Ascending aorta (tissue), 2 donors: ENCODE measurements around the gene STIM1. TPM values are rescaled to one million over a fixed set of nuclear protein-coding genes. Genes with fewer than 3 reads are reported as not detected.
A peak's percentile ranks its signal among the peaks of the same experiment; 100 is the strongest.

Experiments
- DNase-seq, 2 donors: peaks; one replicate each; pipeline ENCODE4 v3.0.0-alpha.2; 2019; ENCODE audit warnings: low spot score in 2 of 2
- H3K27ac ChIP-seq, 2 donors: fragments of 200-600 bp; sonication (generic); one replicate each; pipeline ENCODE4 v1.5.1; 2016 to 2017; ENCODE audit warnings: mild to moderate bottlenecking in 1 of 2
- H3K27me3 ChIP-seq: fragments of 200-600 bp; sonication (generic); one replicate; pipeline ENCODE4 v1.5.1; 2017
- H3K36me3 ChIP-seq, 2 donors: fragments of 200-600 bp; sonication (generic); one replicate each; pipeline ENCODE4 v1.5.1; 2016
- H3K4me1 ChIP-seq, 2 donors: fragments of 200-600 bp; sonication (generic); one replicate each; pipeline ENCODE4 v1.5.1; 2016 to 2017; ENCODE audit warnings: mild to moderate bottlenecking in 1 of 2
- H3K4me3 ChIP-seq, 2 donors: fragments of 200-600 bp; sonication (generic); one replicate each; pipeline ENCODE4 v1.5.1; 2016 to 2017; ENCODE audit warnings: mild to moderate bottlenecking in 1 of 2
- H3K9me3 ChIP-seq, 2 donors: fragments of 200-600 bp; sonication (generic); one replicate each; pipeline ENCODE4 v1.5.1; 2016
- intact Hi-C: fragments of 100-400 bp; cut with DNase I; formaldehyde crosslinking; loops from one replicate; pipeline ENCODE4 v1.15.1; 2023
- total RNA-seq: library from RNA; depleted of rRNA; stranded (reverse); fragments of >200 nt; gene quantifications from one replicate; pipeline ENCODE4 v1.1.0, GENCODE V29; 2016
- TF ChIP-seq, protein P1 (sequence below), 3 experiments: fragments of 200-600 bp in 2 of 3; fragments of 450-650 bp in 1 of 3; sonication (generic) in 2 of 3; IDR thresholded peaks; one replicate each; pipeline ENCODE4 v1.5.1; 2016 to 2019; ENCODE audit warnings: antibody characterized with exemption in 3 of 3, mild to moderate bottlenecking in 1 of 3, moderate library complexity in 1 of 3

Gene STIM1
- total RNA-seq, 1 donor from 2014 or later, result 48.1 TPM

DNA sequence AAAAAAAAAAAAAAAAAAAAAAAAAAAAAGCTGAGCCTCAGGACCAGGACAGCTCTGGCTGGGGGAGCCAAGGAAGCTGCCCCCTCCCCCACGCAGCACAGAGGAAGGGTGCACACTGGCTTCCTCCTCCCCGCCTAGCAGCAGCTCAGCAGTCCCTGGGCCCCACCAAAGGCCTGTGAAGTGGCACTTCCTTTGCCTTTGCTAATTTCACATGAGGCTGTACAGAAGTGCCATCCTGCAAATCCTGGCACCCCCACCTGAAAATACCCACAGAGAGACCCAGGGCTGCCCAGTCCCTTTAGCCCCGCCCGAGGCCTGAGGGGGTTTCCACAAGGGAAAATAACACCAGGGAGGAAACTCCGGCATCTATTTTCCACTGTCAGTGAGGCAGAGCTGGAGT lies 18.6 kb upstream of the STIM1 start:
- Histone ChIP-seq H3K27me3 (no peaks in the 10 kb centered on the region), H3K4me3 (peak overlapping the region in 1 of 2 donors; percentile 0), H3K36me3 (peaks cover 0 to 11% of the 10 kb centered on the region in 2 donors), H3K4me1 (peaks cover 2 to 22% of the 10 kb centered on the region in 2 donors), H3K9me3 (no peaks in the 10 kb centered on the region), H3K27ac (no peak overlapping the region)
- no peak for DNase-seq
- TF ChIP-seq, protein P1, sequence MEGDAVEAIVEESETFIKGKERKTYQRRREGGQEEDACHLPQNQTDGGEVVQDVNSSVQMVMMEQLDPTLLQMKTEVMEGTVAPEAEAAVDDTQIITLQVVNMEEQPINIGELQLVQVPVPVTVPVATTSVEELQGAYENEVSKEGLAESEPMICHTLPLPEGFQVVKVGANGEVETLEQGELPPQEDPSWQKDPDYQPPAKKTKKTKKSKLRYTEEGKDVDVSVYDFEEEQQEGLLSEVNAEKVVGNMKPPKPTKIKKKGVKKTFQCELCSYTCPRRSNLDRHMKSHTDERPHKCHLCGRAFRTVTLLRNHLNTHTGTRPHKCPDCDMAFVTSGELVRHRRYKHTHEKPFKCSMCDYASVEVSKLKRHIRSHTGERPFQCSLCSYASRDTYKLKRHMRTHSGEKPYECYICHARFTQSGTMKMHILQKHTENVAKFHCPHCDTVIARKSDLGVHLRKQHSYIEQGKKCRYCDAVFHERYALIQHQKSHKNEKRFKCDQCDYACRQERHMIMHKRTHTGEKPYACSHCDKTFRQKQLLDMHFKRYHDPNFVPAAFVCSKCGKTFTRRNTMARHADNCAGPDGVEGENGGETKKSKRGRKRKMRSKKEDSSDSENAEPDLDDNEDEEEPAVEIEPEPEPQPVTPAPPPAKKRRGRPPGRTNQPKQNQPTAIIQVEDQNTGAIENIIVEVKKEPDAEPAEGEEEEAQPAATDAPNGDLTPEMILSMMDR (IDR thresholded peaks at IDR 0.05), result no peak
- intact Hi-C loops, result no loop called here

DNA sequence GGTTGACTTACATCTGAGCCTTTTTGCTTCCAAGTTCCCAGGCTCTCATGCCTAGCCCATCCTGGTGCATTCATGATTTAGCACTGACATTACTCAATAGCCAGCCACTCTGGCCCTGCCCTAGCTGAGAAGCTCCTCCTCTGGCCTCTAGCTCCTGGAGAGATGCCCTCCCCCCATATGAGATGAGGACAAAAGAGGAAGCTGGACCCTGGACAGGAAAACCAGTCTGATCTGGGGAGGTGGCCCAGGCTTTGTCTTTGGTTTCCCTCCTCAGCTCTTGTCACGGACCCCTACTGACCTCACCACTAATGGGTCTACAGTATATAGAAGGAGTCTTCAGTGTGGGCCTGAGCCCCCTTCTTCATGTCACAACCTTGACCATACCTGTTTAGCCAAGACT lies 17.7 kb upstream of the STIM1 start:
- DNase-seq, result peak in 1 of 2 donors; percentile 77
- TF ChIP-seq, protein P1 (IDR thresholded peaks at IDR 0.05), result no peak
- peaks cover 2 to 19% of the 10 kb centered on the region in 2 donors for H3K4me1 ChIP-seq
- peaks cover 0 to 11% of the 10 kb centered on the region in 2 donors for H3K36me3 ChIP-seq
- H3K27me3 ChIP-seq, result no peaks in the 10 kb centered on the region
- H3K27ac ChIP-seq, result peak overlapping the region; percentile 5 to 24
- H3K4me3 ChIP-seq, result peak overlapping the region in 1 of 2 donors; percentile 98
- no peaks in the 10 kb centered on the region for H3K9me3 ChIP-seq
- intact Hi-C loops, result no loop called here

DNA sequence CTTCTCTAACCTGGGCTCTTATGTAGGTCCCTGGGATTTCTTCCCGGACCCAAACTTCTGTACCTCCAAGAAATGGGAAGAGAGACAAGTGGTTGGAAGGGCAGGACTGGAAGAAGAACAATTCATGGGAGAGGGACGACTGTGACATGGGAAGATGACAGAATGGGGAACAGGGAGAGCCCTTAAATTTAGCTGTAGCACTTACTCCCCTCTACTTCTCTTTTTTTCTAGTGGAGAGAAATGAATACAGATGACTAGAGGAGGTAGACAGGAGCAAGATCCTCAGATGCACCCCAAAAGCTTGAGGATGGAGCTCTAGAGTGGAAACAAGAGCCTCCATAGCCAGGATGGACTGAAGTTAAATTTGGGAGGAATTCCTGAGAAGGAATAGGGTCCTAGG lies 17.0 kb upstream of the STIM1 start:
- DNase-seq, result no peak
- Histone ChIP-seq H3K36me3 (peaks cover 0 to 11% of the 10 kb centered on the region in 2 donors), H3K4me1 (peaks cover 2 to 19% of the 10 kb centered on the region in 2 donors), H3K27me3 (no peaks in the 10 kb centered on the region), H3K4me3 (peak overlapping the region; percentile 23 to 98), H3K27ac (peak overlapping the region; percentile 24 to 98), H3K9me3 (no peaks in the 10 kb centered on the region)
- intact Hi-C loops, result no loop called here
- TF ChIP-seq, protein P1 (IDR thresholded peaks at IDR 0.05), result no peak

DNA sequence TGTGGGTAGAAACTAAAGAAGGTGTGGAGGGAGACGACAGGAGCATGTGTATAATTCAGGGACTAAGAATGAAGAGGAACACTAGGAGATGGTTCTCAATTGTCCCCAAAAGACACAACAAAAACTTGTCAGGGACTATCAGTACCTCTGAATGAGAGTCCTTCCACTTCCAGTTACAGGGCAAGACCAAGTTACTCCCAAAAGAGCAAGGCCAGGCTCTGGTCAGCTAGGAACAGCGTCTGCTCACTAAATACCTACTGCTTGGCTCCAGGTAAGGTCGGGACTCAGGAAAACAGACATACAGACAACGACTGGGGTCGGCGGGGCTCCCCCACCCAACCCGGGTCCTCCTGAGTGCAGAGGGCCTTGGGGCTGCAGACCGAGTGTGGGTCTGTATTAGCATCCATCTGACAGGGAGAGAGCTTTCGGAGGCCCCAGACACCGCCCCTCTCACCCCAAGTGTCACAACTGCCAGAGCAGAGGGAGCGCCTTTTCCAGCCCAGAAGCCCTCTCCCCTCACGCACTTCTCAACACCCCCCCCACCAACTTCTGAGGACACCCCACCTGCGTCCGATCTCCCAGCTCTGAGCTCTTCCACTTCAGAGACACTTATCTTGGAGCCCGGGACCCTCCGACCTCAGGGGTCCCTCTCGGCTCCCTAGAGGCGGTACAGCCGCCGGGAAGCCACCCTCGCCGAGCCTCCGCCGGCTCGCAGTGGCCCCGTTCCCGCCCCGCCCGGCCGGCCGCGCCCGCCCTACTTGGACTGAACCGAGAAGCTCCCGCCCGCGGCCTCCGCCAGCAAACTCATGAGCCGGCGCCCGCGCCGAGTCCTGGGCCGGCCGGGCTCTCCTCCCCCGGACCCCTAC lies 15.2 kb upstream of the STIM1 start:
- DNase-seq, result peak in 1 of 2 donors; percentile 69
- H3K9me3 ChIP-seq, result no peaks in the 10 kb centered on the region
- peaks cover 2 to 11% of the 10 kb centered on the region in 2 donors for H3K4me1 ChIP-seq
- TF ChIP-seq, protein P1 (IDR thresholded peaks at IDR 0.05), result no peak
- H3K27ac ChIP-seq, result peak overlapping the region; percentile 97 to 98
- intact Hi-C loops, result no loop called here
- H3K36me3 ChIP-seq, result peaks cover 0 to 2% of the 10 kb centered on the region in 2 donors
- H3K27me3 ChIP-seq, result no peaks in the 10 kb centered on the region
- peak overlapping the region; percentile 98 to 99 for H3K4me3 ChIP-seq

DNA sequence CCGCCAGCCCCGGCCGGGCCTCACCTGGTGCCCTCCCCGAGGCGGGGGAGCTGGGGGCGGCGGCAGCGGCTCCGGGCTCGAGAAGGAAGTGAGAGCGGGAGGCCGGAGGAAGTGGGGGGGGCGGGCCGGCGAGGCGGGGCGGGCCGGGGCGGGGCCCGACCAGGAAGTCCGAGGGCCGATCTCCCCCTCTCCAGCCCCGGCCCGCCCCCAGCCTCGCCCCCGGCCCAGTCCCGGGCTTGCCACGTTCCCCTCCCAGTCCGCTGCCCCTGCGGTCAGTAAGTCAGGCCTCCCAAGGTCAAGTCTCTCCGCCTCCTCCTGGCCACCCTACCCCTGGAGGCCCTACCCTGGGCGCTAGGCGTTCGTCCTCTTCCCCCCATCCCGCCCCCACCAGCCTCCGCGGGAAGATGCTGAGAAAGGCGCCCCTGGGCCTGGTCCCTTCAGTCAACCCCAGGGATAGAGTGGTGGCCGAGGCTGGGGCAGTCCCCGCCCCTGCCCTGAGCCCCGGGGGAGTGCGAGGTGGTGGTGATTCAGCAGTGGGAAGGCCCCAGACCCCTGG lies 14.5 kb upstream of the STIM1 start, which contains the start of gene RHOG:
Gene RHOG (minus strand): TSS at position 90 of the 556 bp plus-strand sequence. CDS start 12,821 bp downstream, outside the sequence.
- intact Hi-C loops, result loop anchor here (1.0 kb wide), 1 partner anchor 44 kb away; the partner anchor contains the start of gene NUP98
- peak; percentile 37 to 91 for DNase-seq
- H3K27me3 ChIP-seq, result no peaks in the 10 kb centered on the region
- TF ChIP-seq, protein P1 (IDR thresholded peaks at IDR 0.05), result no peak
- peaks cover 2 to 7% of the 10 kb centered on the region in 2 donors for H3K4me1 ChIP-seq
- no peaks in the 10 kb centered on the region for H3K36me3 ChIP-seq
- peak within 1 kb of the TSS; percentile 98 to 99 for H3K4me3 ChIP-seq
- peak within 1 kb of the TSS; percentile 97 to 98 for H3K27ac ChIP-seq
- H3K9me3 ChIP-seq, result no peaks in the 10 kb centered on the region
